ENCODE results near the gene G3BP2.

G3BP2 gene

DNA sequence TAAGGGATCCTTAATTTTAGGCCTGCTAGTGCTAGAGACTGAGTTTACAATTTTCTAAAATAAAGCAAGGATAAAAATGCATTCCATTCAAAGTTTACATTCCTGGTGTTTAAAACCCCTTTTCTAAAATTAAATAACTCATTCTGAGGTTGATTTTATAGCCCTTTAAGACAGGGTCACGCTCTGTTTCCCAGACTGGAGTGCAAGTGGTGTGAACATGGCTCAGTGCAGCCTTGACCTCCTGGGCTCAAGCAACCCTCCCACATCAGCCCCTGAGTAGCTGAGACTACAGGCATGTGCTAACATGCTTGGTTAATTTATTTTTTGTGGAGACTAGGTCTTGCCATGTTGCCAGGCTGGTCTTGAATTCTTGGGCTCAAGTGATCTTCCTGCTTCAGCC is 36.0 kb downstream of the G3BP2 start:
- DNase-seq = no peak

DNA sequence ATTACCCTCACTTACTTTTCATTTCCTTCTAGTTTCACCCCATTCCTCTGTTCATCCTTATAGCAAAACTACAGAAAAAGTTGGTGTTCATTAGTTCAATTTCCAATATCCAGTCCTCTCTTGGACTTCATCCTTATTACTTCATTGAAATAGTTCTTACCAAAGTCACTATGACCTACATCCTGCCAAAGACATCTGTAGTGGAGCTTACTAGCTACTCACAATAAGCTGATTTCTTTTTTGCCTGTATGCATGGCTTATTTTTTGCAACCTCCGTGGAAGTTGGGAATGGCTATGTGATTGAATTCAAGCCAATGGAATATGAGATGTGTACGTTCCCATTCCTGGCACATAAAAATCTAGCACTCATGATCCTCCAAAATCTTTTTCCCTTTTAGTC is 38.3 kb downstream of the G3BP2 start:
- no peak for DNase-seq

- no peak for DNase-seq
Observed at GRCh38 chr4:75634281-75634680, 38.9 kb downstream of the G3BP2 start.

- DNase-seq = no peak
Observed at GRCh38 chr4:75633846-75634245, 39.4 kb downstream of the G3BP2 start.

DNA sequence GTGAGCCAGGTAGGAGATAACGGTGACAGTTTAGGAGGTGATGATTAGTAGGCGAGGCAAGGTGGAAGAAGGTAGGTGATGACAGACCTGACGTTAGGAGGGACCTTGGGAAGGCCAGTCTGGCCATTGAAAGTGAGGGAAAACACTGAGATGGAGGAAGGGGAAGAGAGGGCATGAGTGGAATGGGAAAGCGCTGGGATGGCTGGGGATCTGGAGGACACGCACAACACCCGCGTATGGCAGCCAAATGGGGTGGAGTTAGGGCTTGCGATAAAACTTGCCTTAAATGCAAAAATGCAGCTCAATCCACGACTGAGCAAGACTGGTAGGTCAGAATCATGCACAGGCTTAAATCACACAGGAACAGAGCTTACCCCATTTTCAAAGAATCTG is 42.3 kb downstream of the G3BP2 start:
- DNase-seq = no peak

GRCh38 chr4:75630174-75630936 is 42.9 kb downstream of the G3BP2 start, which contains the start of gene CDKL2:
Gene CDKL2 (minus strand): TSS chr4:75630528. CDS start chr4:75625988, 4,540 bp downstream.
- DNase-seq = peak; percentile 88

DNA sequence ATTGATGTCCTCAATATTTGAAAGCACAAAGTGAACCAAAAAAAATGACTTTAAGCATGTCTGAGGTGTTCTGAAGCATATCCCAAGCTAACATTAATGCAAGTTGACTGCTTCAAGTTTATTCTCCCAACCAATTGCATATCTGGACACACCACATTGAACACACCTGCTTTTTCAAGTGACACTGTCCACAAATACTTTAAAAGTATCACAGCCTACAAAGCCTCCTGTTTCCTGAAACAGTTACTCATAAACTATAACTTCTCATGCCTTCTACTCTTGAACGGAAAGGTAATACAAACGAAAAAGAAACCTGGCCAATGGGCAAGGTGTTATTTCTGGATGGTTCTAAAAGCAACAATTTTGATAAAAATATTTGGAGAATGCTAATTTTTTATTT is 44.0 kb downstream of the G3BP2 start:
- DNase-seq = no peak

GRCh38 chr4:75623026-75623425 is 50.2 kb downstream of the G3BP2 start:
- no peak for DNase-seq

DNA sequence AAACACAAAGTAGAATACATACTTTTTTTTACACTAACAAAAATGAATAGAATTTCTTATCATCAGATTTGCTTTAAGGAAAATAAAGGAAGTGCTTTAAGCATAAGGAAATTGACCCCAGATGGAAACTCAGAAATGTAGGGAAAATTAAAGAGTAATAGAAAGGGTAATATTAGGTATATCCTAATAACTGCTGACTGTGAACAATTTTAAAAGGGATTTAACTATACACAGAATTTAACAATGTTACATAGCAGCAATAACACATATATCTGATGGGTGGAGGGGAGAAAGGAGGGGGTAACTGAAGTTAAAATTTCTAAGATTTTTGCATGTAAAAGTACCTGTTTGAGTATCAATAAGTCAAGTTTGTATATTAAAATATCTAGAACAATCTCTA is 51.5 kb downstream of the G3BP2 start:
- DNase-seq = no peak

DNA sequence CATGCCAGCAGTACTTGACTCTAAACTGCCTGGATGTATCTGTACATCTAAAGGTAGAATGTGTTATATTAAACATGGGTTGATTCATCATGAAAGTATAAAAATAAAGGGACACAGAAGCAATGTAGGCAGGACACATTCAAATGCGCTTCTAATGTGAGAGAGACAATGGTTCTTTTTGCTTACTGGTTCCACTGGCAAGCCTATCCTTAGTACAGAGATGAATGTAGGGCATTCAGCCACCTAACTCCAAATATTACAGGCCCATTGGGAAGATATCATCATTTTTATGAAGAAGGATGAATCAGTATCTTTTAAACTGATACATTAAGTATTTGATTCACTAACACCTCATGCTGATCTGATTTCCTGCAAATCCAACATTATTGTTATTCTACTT is 60.9 kb downstream of the G3BP2 start:
- DNase-seq = no peak

DNA sequence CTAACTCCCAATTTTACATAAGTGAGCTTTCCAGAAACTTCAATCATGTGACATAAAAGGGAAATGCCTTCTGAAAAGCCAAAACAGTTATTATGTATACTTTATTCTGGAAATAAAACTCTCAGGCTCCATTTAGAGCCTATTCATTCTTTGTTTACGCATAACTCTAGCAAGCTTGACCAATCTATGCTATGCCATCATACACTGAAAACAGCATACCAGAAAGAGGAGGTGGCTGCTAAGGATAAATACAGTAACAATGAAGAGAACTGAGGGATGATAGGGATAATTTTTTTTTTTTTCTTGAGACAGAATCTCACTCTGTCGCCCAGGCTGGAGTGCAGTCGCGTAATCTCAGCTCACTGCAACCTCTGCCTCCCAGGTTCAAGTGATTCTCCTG is 67.3 kb downstream of the G3BP2 start:
- no peak for DNase-seq

- DNase-seq = no peak
Observed at GRCh38 chr4:75599647-75600046, 73.6 kb downstream of the G3BP2 start.

DNA sequence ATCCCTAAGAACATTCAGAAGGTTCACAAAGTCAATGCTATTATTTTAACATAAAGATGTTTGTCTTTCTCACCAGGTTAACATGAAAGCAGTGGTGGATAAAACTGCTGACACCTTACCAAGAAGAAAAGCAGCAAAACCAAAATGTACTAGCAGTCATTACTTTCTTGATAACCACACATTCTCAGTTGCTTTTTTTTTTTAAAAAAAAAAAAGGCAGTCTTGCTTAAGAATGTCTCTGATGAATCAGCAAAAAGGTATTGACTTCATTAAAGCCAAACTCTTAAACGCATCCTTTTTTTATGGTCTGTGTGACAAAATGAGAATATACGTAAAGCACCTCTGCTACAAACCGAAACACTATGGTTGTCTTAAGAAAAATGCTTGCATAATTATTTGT is 74.8 kb downstream of the G3BP2 start:
- DNase-seq = no peak

- DNase-seq = no peak
Observed at GRCh38 chr4:75596061-75596460, 77.2 kb downstream of the G3BP2 start.

DNA sequence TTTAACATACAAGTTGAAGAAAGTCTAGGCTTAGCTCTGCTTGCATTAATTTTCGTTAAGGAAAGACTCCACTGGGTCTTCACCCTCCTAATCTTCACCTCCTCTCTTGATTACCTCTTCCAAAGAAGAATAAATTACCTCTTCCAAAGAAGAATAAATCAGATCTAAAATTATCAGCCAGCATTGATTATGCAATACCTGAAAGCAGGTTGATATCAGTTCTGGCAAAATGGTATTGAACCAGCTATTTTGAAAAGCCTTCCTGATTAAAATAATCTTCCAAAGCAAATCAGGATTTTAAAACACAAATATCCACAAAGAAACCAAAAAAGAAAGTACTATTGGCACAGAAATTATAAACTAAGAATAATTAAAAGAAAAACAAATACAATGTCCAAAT is 79.8 kb downstream of the G3BP2 start:
- DNase-seq = no peak
